ENCODE data around the gene KDM6A. TPM values are rescaled to one million over a fixed set of nuclear protein-coding genes. Genes with fewer than 3 reads are reported as not detected.

KDM6A gene
- total RNA-seq, 1 experiment from 2014 or later = 25.5 TPM

Other genes with a start within 250 kb of the KDM6A start
- gene DUSP21, start 29.2 kb upstream of the KDM6A start, total RNA-seq (2014; rRNA removed; shearing (Covaris generic)) = not detected in 2 replicates

Measured in M059J (cell line).